Stimulated activated CD4-positive, alpha-beta T cell treated with anti-CD3 and anti-CD28 coated beads, Interleukin-12 subunit alpha, Interleukin-12 subunit beta, amount 100 ng/mL, for 24 hours (primary cell): ENCODE results near the gene F10.

Experiments used
- DNase-seq, 2 experiments: peaks; one replicate each; pipeline ENCODE4 v3.0.0-alpha.2; 2020; ENCODE audit warnings: low read depth in 2 of 2

F10 gene

DNA sequence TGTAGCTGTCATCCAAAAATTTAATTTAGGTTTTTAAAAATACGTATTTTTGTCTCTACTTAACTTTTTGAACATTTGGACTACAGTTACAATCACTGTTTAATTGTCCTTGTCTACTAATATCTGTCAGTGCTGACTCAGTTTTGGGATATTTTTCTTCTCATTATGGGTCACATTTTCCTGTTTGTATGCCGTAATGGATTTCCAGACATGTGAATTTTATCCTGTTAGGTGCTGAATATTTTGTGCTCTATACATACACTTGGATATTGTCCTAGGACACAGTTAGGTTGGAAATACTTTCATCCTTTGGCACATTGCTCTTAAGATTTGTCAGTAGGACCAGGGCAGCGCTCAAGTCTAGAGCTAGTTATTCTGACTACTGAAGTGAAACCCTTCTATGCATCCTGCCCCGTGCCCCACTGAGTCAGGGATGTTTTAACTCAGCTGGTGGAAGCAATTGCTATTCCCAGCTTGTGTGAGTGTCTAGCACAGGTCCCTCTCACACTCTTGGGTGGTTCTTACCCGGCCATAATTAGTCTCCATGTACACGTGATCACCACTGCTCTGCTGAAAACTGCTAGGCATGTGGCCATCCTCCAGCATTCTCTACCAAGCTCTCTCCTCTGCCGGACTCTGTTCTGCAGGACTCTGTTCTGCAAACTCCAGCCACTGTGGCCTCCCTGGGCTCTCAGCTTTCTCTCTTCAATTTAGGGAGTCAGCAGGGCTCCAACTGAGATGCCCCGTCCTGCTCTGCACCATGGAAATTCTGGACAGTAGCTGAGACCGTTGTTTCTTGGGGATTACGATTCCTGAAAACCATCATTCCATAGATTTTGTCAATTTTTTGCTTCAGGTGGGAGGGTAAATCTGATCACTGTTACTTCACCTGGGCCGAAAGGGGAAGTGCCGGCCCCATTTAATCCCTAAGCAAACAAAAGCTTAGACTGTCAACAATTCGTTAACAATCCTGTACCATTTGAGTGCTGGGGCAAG is 47.0 kb downstream of the F10 start:
- no peak for DNase-seq

DNA sequence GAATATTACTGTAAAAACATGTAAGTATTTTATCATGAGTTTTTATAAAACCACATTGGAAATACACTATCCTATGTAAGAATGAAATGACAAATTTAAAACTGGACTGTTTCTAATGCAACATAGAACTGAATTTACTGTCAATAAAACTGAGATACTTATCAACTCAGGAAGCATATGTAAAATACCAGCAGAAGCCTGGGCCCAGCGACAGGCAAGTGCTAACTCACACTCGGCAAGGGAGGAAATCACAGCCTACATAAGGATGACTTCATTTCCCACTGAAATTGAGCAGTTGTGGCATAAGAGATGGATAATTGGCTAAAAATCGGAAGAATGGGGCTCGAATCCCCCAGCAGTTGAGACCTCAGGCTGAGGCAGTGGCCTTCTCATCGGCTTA is 47.9 kb downstream of the F10 start:
- DNase-seq, result no peak

DNA sequence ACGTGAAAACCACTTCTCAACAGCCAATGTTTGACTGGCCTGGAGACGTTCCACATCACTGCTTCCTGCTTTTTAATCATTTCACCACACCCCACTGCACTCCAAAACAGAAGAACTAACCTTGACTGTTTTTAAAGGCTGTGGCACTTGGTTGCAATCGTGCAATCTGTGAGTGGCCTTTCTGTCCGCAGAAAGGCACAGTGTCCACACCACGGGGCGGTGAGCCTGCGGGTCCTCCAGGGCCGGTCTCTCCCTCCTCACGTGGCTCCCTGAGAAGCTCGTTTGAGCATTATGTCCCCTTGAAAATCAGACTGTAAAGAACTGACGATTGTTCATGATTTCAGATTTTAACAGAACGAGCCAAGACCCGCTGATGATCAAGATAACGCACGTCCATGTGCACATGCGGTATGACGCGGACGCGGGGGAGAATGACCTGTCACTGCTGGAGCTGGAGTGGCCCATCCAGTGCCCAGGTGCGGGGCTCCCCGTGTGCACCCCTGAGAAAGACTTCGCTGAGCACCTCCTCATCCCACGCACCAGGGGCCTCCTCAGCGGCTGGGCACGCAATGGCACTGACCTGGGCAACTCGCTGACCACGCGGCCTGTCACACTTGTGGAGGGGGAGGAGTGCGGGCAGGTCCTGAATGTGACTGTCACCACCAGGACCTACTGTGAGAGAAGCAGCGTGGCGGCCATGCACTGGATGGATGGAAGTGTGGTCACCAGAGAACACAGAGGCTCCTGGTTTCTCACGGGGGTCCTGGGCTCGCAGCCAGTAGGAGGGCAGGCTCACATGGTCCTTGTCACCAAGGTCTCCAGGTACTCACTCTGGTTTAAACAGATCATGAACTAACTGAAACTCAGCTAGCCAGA is 48.9 kb downstream of the F10 start:
- no peak for DNase-seq

DNA sequence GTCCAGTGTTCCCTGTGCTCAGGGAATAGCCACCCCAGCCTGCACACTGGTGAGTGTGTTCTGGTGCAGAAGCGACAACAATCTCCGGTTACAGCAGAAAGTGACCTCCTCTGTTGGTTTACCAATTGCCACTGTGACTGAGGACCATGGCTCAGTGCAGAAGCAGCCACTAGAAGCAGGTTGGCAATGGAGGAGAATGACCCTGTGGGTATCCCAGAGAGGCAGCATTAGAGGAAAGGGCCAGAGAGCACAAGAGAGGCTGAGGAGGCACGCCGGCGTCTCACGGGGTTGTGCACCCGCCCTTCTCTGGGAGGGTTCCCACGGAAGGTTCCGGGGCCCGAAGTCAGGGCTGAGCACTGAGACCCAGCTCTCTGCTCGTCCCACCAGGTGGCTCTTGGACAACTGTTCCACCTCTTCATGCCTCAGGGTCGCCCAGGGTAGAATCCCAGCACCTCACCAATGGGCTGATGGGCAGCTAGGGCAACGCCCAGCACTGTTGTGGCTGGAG is 49.9 kb downstream of the F10 start:
- no peak for DNase-seq

DNA sequence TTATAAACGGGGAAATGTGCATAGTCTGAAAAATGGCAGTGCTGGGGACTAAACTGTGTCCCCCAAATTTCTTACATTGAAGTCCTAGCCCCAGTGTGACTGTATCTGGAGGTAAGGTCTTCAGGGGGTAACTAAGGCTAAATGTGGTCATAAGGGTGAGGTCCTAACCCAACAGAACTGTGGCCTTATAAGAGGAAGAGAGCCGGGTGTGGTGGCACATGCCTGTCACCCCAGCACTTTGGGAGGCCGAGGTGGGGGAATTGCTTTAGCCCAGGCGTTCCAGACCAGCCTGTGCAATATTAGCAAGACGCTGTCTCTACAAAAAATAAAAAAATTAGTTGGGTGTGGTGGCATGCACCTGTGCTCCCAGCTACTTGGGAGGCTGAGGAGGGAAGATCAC is 53.7 kb downstream of the F10 start:
- DNase-seq, result no peak

DNA sequence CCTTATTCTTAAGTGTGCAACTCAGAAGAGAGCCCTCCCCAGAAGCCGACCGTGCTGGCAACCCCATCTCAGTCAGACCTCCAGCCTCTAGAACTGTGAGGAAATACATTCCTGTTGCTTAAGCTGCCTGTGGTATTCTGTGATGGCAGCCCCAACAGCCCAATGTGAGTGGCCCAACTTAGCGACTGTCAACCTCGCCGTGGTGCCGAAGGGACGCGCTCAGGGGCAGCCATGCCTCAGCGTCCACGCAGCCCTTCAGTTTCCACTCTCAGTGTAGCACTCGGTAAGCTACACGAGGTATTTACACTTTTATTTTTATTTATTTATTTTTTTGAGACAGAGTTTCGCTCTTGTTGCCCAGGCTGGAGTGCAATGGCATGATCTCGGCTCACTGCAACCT is 54.2 kb downstream of the F10 start:
- DNase-seq, result no peak

DNA sequence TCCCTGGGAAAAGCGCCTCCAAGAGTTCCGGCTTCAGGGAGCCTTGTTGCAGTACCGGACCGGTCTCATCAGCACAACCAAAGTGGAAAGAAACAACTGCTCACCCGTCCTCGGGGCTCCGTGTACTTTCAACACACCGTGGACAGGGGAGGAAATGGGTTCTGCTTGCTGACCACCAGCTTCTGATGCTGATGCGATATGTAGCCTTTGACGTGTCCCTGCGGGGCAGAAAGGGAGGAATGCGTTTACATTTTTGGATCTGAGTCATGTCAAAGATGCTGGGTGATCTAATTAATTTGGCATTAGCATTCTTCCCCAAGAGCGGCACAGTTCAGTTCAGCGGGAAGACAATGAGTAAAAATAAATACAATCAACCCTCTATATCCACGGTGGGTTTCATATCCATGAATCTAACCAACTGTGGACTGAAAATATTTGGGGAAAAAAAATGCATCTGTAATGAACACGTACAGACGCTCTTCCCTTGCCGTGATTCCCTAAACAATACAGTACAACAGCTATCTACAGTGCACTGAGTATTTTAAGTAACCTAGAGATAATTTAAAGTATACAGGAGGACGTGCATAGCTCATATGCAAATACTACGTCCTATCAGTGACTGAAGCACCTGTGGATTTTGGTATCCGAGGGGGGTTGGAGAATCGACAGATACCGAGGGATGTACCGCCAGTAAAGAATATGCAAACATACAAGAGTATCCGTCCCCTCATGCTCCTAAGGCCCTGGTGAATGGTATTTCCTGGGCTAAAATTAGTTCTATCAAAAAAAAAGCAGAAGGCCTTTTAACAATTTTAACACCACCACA is 55.7 kb downstream of the F10 start:
- DNase-seq, result no peak

DNA sequence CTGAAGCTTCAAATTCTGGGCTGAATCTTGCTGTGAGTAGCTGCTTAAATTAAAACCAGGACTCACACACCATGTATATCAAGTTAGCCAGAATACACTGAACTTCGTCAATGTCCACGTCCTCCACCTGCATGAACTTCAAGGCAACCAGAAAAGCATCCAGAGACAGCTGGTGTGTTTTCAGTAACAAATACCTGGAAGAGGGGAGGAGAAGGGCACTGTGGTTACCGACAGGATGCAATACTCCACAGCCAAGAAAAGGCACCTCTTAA is 56.2 kb downstream of the F10 start:
- no peak for DNase-seq

DNA sequence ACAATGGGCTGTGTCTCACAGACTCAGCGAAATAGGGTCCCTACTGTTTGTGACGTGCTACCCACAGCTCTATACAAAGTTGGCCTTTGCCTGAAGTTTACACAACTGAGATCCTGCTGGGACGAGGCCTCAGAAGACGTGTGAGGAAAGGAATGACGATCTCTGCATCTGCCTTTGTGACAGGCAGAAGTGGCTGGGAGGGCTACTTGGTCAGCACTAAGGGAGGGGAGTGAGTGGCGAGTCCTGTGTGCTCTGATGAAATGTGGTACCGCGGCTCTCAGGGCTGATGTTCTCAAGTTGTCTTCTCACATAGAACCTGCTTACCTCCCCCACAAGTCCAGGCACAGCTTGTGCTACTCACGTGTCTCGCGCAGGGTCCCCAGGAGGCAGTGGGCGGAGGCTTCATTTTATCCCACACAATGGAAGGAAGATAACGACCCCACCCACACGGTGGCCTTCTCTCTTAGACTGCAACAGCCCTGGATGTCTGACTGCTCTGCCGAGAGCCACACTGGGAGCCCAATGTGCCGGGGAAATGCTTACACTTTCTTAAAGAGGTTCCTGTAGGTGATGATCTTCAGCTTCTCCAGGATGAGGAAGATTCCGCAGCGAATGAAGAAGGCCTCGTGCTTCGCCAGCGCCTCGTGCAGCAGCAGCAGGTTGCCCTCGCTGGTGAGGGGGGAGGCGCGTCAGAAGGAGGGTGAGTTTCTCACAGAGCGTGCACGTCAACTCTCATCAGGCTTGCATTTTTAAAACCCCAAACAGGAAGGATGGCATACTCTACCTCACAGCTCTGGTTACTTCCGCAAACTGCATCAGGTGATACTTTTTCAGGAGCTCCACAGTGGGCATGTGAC is 57.0 kb downstream of the F10 start:
- DNase-seq, result no peak

DNA sequence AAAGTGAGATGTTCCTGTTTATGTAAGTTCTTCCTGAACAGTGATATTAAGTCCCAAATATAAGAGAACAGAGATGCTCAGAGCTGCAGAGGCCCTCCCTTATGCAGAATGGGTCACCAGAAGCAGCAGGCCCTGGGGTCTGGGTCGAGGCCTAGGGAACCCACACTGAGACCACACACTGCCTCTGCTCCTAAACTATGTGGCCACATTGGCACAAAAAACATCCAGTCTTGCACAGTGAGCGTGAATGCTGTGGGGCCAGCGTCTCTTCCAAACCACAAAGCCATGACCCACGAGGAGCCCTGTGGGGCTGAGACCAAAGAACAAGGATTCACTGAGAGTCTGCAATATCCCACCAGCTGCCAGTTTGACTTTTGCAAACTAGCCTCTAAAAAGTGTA is 59.4 kb downstream of the F10 start:
- DNase-seq, result no peak

DNA sequence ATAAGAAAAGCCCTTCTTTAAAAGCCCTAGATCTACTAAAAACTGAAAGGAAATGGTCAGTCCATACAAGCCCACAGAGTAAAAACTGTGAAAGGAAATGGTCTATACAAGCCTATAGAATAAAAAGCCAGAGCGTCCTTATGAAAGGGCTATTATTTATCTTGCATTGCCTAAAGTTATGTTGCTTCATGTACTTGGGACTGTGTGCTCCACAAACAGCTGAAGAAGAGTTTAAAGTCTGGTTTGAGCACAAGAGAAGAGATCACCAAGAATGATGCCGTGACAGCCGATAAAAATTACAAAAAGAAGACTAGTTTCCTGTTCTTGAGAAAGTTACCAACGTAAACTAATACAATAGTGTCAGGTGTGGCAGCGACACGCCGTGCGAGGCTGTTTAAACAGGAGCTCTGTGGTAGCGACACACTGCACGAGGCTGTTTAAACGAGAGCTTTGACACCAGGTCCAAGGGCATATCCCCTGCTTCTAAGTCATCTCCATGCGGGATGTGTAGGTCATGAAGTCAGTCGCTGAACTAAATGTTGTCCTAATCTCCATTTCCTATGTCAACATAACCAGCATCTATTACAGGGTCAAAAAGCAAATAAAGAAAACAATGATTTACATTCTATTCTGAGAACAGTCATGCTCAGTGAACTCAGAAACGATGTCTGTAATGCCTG is 61.0 kb downstream of the F10 start:
- no peak for DNase-seq

DNA sequence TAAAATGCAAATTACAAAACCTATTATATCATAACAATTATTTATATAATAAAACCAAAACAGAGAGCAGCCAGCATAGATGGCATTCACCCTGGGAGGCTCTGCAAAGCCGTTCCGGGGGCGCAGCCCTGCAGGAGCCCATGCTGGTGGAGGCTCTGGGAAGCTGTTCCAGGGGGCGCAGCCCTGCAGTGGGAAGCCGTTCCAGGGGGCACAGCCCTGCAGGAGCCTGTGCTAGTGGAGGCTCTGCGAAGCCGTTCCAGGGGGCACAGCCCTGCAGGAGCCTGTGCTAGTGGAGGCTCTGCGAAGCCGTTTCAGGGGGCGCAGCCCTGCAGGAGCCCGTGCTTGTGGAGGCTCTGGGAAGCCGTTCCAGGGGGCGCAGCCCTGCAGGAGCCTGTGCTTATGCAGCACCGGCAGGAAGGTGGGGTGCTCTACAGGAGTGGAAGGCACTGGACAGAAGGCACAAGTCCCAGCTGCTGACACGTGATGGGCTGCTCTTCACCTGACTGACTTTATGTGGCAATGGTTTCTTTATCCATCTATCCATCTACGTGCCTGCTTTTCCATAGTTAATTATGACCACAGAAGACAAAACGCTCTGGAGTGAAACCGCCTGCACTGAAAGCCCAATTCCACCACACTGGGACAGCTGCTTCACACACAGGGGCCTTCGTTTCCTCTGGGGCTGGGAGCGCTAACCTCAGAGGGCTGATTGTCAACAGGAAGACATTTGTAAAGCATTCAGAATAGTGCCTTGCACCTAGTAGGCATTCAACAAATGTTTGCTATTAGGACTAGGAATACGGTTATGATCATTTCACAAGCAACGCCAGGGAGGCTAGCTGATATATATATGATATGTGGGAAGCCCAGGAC is 62.2 kb downstream of the F10 start:
- DNase-seq, result no peak

DNA sequence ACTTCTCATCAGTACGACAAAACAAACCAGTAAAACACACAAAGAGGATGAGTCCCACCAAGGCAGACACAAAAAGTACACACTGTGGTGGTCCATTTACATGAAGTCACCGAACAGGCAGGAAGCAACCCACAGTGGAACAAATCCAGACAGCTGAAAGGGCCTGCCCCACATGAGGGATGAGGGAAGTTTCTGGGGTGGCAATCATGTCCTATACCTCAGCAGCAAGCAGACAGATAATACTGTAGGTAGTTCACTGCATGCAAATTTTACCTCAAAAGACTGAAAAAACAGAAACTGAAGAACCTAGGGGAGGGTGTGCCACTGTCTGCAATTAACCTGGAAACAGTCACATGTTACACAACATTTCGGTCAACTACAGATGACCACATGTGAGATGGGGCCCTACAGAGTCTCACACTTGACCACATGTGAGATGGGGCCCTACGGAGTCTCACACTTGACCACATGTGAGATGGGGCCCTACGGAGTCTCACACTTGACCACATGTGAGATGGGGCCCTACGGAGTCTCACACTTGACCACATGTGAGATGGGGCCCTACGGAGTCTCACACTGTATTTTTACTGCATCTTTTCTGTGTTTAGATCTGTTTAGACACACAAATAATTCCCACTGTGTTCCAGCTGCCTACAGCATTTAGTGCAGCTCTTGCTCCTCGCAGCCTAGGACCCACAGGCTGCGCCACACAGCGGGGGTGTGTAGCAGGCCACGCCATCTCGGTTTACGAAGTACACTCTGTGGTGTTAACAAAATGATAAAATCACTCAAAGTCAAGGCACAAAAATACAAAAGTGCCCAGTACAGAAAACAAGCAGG is 63.7 kb downstream of the F10 start:
- DNase-seq, result no peak

DNA sequence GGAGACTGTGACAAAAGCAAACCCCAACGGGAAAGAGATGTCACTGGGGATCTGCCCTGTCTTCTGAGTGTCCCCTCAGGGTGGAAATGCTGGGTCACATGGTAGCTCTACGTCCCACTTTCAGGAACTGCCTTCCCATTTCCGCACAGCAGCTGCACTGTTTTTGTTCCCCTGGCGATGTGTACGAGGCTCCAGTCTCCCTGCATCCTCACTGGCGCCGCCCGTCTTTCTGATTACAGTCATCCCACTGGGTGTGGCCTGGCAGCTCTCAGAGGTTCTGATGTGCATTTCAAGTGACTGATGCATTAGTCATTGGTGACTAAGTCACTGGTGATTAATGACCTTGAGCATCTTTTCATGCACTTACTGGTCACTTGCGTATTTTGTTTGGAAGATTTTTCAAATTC is 64.7 kb downstream of the F10 start:
- DNase-seq, result peak; percentile 40 to 66

DNA sequence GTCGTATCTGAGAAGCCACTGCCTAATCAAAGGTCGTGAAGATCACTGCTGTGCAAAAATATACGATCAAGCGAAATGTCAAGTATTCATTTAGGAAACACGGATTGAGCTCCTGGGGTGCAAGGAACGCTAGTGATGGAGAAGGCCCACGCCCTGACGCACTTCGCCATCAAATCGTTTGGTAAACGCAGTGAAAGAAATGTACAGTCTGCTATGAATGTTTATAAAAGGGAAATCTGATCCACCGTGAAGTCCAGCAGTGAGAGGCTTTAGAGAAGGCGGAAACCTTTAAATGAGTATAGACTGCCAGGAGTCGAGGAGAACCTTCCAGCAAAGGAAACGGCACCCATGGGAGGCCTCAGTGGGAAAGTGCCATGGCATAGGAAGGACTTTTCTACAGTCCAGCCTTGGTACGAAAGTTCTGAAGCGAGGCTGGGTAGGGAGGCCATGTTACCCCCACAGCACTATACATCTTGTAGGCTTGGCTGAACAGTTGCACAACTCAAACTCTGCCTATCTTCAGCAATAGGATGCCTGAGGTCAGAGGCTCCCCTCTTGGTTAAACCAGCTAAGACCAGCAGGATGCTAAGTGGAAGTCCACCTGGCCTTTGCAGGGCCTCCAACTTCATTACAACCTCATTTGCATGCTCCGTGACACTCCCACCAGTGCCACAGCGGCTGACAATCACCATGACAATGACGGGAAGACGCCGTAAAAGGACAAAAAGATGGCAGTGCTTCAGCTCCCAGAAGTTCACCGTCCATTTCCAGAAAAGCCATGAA is 65.5 kb downstream of the F10 start:
- no peak for DNase-seq

DNA sequence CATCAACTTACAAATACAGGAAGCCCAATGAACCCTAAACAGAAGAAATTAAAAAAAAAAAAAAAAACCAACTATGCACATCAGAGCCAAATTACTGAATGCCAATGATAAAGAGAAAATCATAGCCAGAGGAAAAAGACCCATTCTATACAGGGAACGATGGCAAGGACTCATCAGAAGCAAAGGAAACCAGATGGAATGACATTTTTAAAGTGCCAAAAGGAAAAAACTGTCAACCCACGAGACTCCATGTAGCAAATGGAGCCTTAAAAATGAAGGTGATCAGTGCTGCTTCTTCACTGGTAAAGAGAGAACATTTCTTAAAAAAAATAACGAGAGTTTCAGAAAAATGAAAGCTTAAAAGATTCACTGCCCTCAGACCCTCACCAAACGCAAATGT is 67.6 kb downstream of the F10 start:
- DNase-seq, result no peak

DNA sequence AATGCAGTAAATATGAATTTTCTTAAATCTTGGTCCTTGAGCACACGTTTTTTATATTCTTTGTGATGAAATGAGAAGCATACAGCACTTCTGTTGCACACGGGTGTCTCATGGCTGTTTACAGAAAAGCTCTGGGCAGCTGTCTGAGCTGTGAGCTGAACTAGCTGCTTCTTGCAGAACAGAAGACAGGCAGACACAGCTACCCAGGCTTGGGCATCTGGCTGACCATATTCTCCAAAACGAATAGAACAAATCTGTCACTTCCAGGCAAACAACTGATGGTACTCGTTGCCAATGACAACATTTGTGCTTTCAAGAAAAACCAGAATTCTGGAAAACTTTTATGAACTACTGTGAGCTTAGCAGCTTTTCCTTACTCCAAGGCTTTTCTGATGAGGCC is 69.7 kb downstream of the F10 start:
- DNase-seq, result no peak

DNA sequence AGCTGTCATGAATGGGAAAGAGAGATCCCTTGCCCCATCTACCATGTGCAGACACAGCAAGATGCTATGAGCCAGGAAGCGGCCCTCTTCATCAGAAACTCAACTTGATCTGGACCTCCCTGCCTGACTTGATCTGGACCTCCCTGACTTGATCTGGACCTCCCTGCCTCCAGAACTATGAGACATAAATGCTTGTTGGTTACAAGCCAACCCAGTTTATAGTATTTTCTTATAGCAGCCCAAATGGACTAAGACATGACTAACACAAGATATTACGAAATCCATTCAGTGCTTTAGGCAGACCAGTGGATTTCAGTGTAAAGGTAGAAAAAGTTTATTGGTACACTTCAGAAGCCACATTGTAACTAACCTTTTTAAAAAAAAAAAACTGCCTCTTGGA is 70.3 kb downstream of the F10 start:
- DNase-seq, result no peak
